ENCODE results near the gene SUGP2.

- TF ChIP-seq FOXA1 (IDR thresholded peaks at IDR 0.05) (no peak), SP1 (IDR thresholded peaks at IDR 0.05) (no peak), FOXK2 (IDR thresholded peaks at IDR 0.05) (no peak)
Measured at GRCh38 chr19:19059018-19059836, 25.9 kb upstream of the SUGP2 start.
